H1 (cell line): Measurements from ENCODE around the gene PLB1. TPM values are rescaled to one million over a fixed set of nuclear protein-coding genes. Genes with fewer than 3 reads are reported as not detected.

ENCODE experiments used
- CTCF ChIA-PET: fragments of 300-600 bp; sonication (Branson Sonifier 250); formaldehyde crosslinking; loops from one replicate; lab custom pipeline; 2021; ENCODE audit not compliant: partially characterized antibody; lab: Charles Lee
- POLR2A ChIA-PET: fragments of 300-600 bp; sonication (Branson Sonifier 250); formaldehyde crosslinking; loops from one replicate; lab custom pipeline; 2021; ENCODE audit warnings: inconsistent platforms; ENCODE audit not compliant: partially characterized antibody; lab: Charles Lee
- DNase-seq, 2 experiments: peaks; one replicate each; pipeline versions ENCODE4 v3.0.0 to v3.0.0-alpha.2; 2010 to 2022; ENCODE audit warnings: low spot score in 2 of 2, low read depth in 1 of 2, mixed read lengths in 1 of 2
- FAIRE-seq: peaks from 2 replicates; lab custom pipeline; 2011; peaks lifted over from hg19 to GRCh38; lab: Jason Lieb, UNC
- H2AFZ ChIP-seq: 2 replicates; pipeline ENCODE4 v1.8.1; 2012; ENCODE audit warnings: low read length, inconsistent platforms
- H2AK5ac ChIP-seq: 2 replicates; pipeline ENCODE4 v1.6.1; 2013; ENCODE audit warnings: low read depth, low read length
- H2BK120ac ChIP-seq: replicated peaks from 2 replicates; pipeline ENCODE3; 2013; ENCODE audit warnings: low read depth, low read length, inconsistent platforms
- H2BK12ac ChIP-seq: 2 replicates; pipeline ENCODE4 v1.6.1; 2013; ENCODE audit warnings: low read depth, low read length
- H2BK15ac ChIP-seq: 2 replicates; pipeline ENCODE4 v1.6.1; 2013; ENCODE audit warnings: low read length
- H2BK20ac ChIP-seq: 2 replicates; pipeline ENCODE4 v1.6.1; 2013; ENCODE audit warnings: low read length
- H2BK5ac ChIP-seq: 2 replicates; pipeline ENCODE4 v1.6.1; 2013; ENCODE audit warnings: low read depth, low read length
- H3K14ac ChIP-seq: 2 replicates; pipeline ENCODE4 v1.6.1; 2013; ENCODE audit warnings: inconsistent platforms; ENCODE audit not compliant: insufficient read length
- H3K18ac ChIP-seq: 2 replicates; pipeline ENCODE4 v1.6.1; 2013; ENCODE audit warnings: low read length; ENCODE audit errors: extremely low read depth
- H3K23ac ChIP-seq: 2 replicates; pipeline ENCODE4 v1.6.1; 2013; ENCODE audit warnings: inconsistent platforms; ENCODE audit not compliant: insufficient read length
- H3K23me2 ChIP-seq: 2 replicates; pipeline ENCODE4 v1.6.1; 2013; ENCODE audit warnings: low read depth, low read length
- H3K27ac ChIP-seq: 2 replicates; pipeline ENCODE4 v1.6.1; 2011; ENCODE audit warnings: low read depth, low read length, inconsistent platforms
- H3K27me3 ChIP-seq, 4 experiments: replicated peaks in 1 of 4; 1 replicate in 1 of 4; 2 replicates in 3 of 4; pipeline versions ENCODE4 v1.6.1 to v1.8.1; 2011 to 2013; ENCODE audit warnings: low read length in 3 of 4, mild to moderate bottlenecking in 3 of 4, inconsistent platforms in 2 of 4, mixed read lengths in 2 of 4, moderate library complexity in 1 of 4; ENCODE audit not compliant: control insufficient read depth in 3 of 4, insufficient read depth in 3 of 4; ENCODE audit errors: extremely low read depth in 1 of 4
- H3K36me3 ChIP-seq, 4 experiments: 2 replicates each; pipeline versions ENCODE4 v1.6.1 to v1.8.1; 2011 to 2013; ENCODE audit warnings: mild to moderate bottlenecking in 4 of 4, low read length in 3 of 4, moderate library complexity in 2 of 4, control low read depth in 1 of 4, inconsistent platforms in 1 of 4; ENCODE audit not compliant: insufficient read depth in 4 of 4, control insufficient read depth in 2 of 4
- H3K4ac ChIP-seq: replicated peaks from 2 replicates; pipeline ENCODE3; 2013; ENCODE audit warnings: low read length, low read depth, mixed read lengths, inconsistent platforms; ENCODE audit not compliant: insufficient read length
- H3K4me1 ChIP-seq, 4 experiments: replicated peaks in 1 of 4; 1 replicate in 1 of 4; 2 replicates in 3 of 4; pipeline versions ENCODE4 v1.6.1 to v1.8.1; 2011 to 2013; ENCODE audit warnings: low read length in 3 of 4, inconsistent platforms in 2 of 4, mixed read lengths in 1 of 4; ENCODE audit not compliant: insufficient read depth in 4 of 4, control insufficient read depth in 3 of 4
- H3K4me2 ChIP-seq, 2 experiments: 2 replicates each; pipeline versions ENCODE4 v1.6.1 to v1.8.1; 2011 to 2013; ENCODE audit warnings: low read depth in 2 of 2, low read length in 2 of 2, control low read depth in 1 of 2, inconsistent platforms in 1 of 2, mild to moderate bottlenecking in 1 of 2; ENCODE audit not compliant: insufficient read depth in 1 of 2
- H3K4me3 ChIP-seq, 4 experiments: fragments of 200-600, 300-600 bp in 1 of 4; sonication (generic), shearing (Covaris generic), sonication (Bioruptor Twin) in 1 of 4; 2 replicates each; pipeline versions ENCODE4 v1.5.1 to v1.8.1; 2011 to 2016; ENCODE audit warnings: low read length in 4 of 4, low read depth in 3 of 4, control low read depth in 2 of 4, inconsistent platforms in 2 of 4, mild to moderate bottlenecking in 2 of 4, mixed read lengths in 1 of 4, moderate library complexity in 1 of 4; ENCODE audit not compliant: insufficient read depth in 2 of 4; ENCODE audit errors: extremely low read depth in 1 of 4
- H3K56ac ChIP-seq: replicated peaks from 2 replicates; pipeline ENCODE3; 2013; ENCODE audit warnings: low read depth, mild to moderate bottlenecking, mixed read lengths, low read length, inconsistent platforms; ENCODE audit not compliant: insufficient read length
- H3K79me1 ChIP-seq: 2 replicates; pipeline ENCODE4 v1.6.1; 2013; ENCODE audit warnings: low read depth, low read length, control low read depth
- H3K79me2 ChIP-seq, 2 experiments: 2 replicates each; pipeline versions ENCODE4 v1.6.1 to v1.8.1; 2012 to 2013; ENCODE audit warnings: low read length in 2 of 2, mild to moderate bottlenecking in 2 of 2, inconsistent platforms in 1 of 2; ENCODE audit not compliant: insufficient read depth in 2 of 2, control insufficient read depth in 1 of 2
- H3K9ac ChIP-seq, 4 experiments: replicated peaks in 1 of 4; 1 replicate in 1 of 4; 2 replicates in 3 of 4; pipeline versions ENCODE4 v1.6.1 to v1.8.1; 2011 to 2013; ENCODE audit warnings: low read depth in 3 of 4, low read length in 3 of 4, control low read depth in 2 of 4, mild to moderate bottlenecking in 2 of 4, moderate library complexity in 2 of 4, inconsistent platforms in 1 of 4; ENCODE audit errors: extremely low read depth in 1 of 4
- H3K9me3 ChIP-seq, 2 experiments: 2 replicates each; pipeline versions ENCODE4 v1.6.1 to v1.8.1; 2012 to 2013; ENCODE audit warnings: mild to moderate bottlenecking in 2 of 2, moderate library complexity in 2 of 2, control low read depth in 1 of 2, inconsistent platforms in 1 of 2, low read depth in 1 of 2, low read length in 1 of 2, mixed read lengths in 1 of 2; ENCODE audit not compliant: insufficient read depth in 2 of 2
- H4K20me1 ChIP-seq, 2 experiments: replicated peaks in 1 of 2; 2 replicates each; pipeline versions ENCODE3 to v1.8.1; 2011 to 2013; ENCODE audit warnings: inconsistent platforms in 2 of 2, low read length in 2 of 2, mild to moderate bottlenecking in 1 of 2; ENCODE audit not compliant: insufficient read depth in 2 of 2, control insufficient read depth in 1 of 2
- H4K5ac ChIP-seq: 2 replicates; pipeline ENCODE4 v1.6.1; 2013; ENCODE audit warnings: low read length, low read depth, mixed read lengths, inconsistent platforms; ENCODE audit not compliant: insufficient read length
- H4K8ac ChIP-seq: 2 replicates; pipeline ENCODE4 v1.8.0; 2013; ENCODE audit warnings: mild to moderate bottlenecking, moderate library complexity, low read length, inconsistent platforms; ENCODE audit not compliant: insufficient read depth; ENCODE audit errors: extremely low read depth
- H4K91ac ChIP-seq: replicated peaks from 2 replicates; pipeline ENCODE3; 2013; ENCODE audit warnings: low read length, mixed read lengths, inconsistent platforms; ENCODE audit not compliant: insufficient read length
- ATF3 ChIP-seq: IDR thresholded peaks from 2 replicates; pipeline ENCODE4 v1.6.1; 2011; ENCODE audit warnings: low read depth, mild to moderate bottlenecking, low read length; ENCODE audit not compliant: insufficient read depth
- CREB1 ChIP-seq: IDR thresholded peaks from 2 replicates; pipeline ENCODE4 v1.6.1; 2012; ENCODE audit warnings: inconsistent platforms
- EGR1 ChIP-seq: IDR thresholded peaks from 2 replicates; pipeline ENCODE4 v1.6.1; 2011; ENCODE audit warnings: low read depth, low read length, borderline replicate concordance
- FOSL1 ChIP-seq: IDR thresholded peaks from 2 replicates; pipeline ENCODE4 v1.6.1; 2011; ENCODE audit warnings: mild to moderate bottlenecking, low read depth, low read length, moderate library complexity; ENCODE audit not compliant: insufficient read depth
- GABPA ChIP-seq: IDR thresholded peaks from 2 replicates; pipeline ENCODE4 v1.6.1; 2011; ENCODE audit warnings: mild to moderate bottlenecking, low read length, moderate library complexity, borderline replicate concordance; ENCODE audit not compliant: insufficient read depth
- HDAC6 ChIP-seq: IDR thresholded peaks from one replicate; pipeline ENCODE4 v1.7.1; 2012; ENCODE audit warnings: low read depth, mild to moderate bottlenecking, inconsistent platforms, low read length, moderate library complexity
- KDM4A ChIP-seq: IDR thresholded peaks from one replicate; pipeline ENCODE4 v1.7.1; 2012; ENCODE audit warnings: low read depth, mild to moderate bottlenecking, moderate library complexity, low read length, inconsistent platforms; ENCODE audit not compliant: severe bottlenecking
- MAFK ChIP-seq: IDR thresholded peaks from 2 replicates; pipeline ENCODE4 v1.6.1; 2012; ENCODE audit warnings: low read depth, mild to moderate bottlenecking, improper control_type of control experiment, low read length
- POLR2A ChIP-seq, 2 experiments: IDR thresholded peaks; 1 replicate in 1 of 2; 2 replicates in 1 of 2; pipeline ENCODE4 v1.6.1; 2011; ENCODE audit warnings: low read depth in 2 of 2, low read length in 2 of 2, mild to moderate bottlenecking in 2 of 2; ENCODE audit errors: control extremely low read depth in 1 of 2
- SIN3A ChIP-seq, 2 experiments: IDR thresholded peaks in 1 of 2; conservative IDR thresholded peaks in 1 of 2; 2 replicates each; pipeline ENCODE4 v1.6.1; 2011 to 2012; ENCODE audit warnings: low read length in 2 of 2, improper control_type of control experiment in 1 of 2, low read depth in 1 of 2, mild to moderate bottlenecking in 1 of 2
- TCF12 ChIP-seq: IDR thresholded peaks from 2 replicates; pipeline ENCODE4 v1.6.1; 2011; ENCODE audit warnings: low read depth, mild to moderate bottlenecking, low read length
- WGBS, 2 experiments: shearing (Covaris generic) in 1 of 2; methylation state at CpG; one replicate each; pipeline versions ENCODE4 v1.1.6 to v1.1.7; 2013 to 2015; ENCODE audit warnings: low lambda C conversion rate in 2 of 2, mixed read lengths in 2 of 2, inconsistent platforms in 1 of 2, low coverage in 1 of 2, missing lambda C conversion rate in 1 of 2; ENCODE audit not compliant: insufficient replicate concordance in 2 of 2, insufficient coverage in 1 of 2, insufficient read length in 1 of 2; ENCODE audit errors: extremely low coverage in 1 of 2, missing lambda C conversion rate in 1 of 2; 5-methylcytosine and 5-hydroxymethylcytosine counted together
- polyA plus RNA-seq, 7 experiments: library from polyadenylated mRNA; depleted of rRNA in 3 of 7; stranded (reverse) in 5 of 7; unstranded in 2 of 7; fragments of >200 nt in 5 of 7; fragments of 200-250 nt in 2 of 7; gene quantifications; 1 replicate in 5 of 7; 2 replicates in 1 of 7; 4 replicates in 1 of 7; pipeline versions ENCODE4 v1.2.1 to v1.2.3, GENCODE V29; 2011 to 2013; ENCODE audit warnings: missing spikeins in 2 of 7, mixed read lengths in 2 of 7
- total RNA-seq: library from RNA; stranded (reverse); fragmentation: NEBNext Ultra II Directional; extraction: Animal tissue kit (Norgen Biotek cat#: 25700); gene quantifications from 2 replicates; pipeline ENCODE4 v1.2.1, GENCODE V29; 2021
- TF ChIP-seq, protein P1 (sequence below): IDR thresholded peaks from 2 replicates; pipeline ENCODE4 v1.6.1; 2012; ENCODE audit warnings: low read length, inconsistent platforms

The PLB1 gene
- total and polyA plus RNA-seq, 2 of the 8 experiments (the other 6 are each of a cell fraction or from before 2014, with no cell fraction given) = 0.20 to 0.36 TPM

GRCh38 chr2:28639836-28640235 lies 144.0 kb downstream of the PLB1 start:
- WGBS, 2 experiments = 86% methylated on average over 4 of the region's 4 CpGs; no CpG with 5 or more reads in 1 of the 2 experiments
- Histone ChIP-seq H3K27ac (no peak overlapping the region), H4K5ac (no peak overlapping the region), H4K8ac (no peak overlapping the region), H3K79me2 (no peaks in the 10 kb centered on the region), H3K36me3 (no peaks in the 10 kb centered on the region), H3K4me3 (no peak overlapping the region), H2AFZ (no peak overlapping the region), H3K79me1 (no peaks in the 10 kb centered on the region), H3K9me3 (no peaks in the 10 kb centered on the region), H2BK5ac (no peak overlapping the region), H3K27me3 (no peaks in the 10 kb centered on the region), H3K9ac (no peak overlapping the region), H2BK120ac (no peak overlapping the region), H2BK20ac (no peak overlapping the region), H3K4me2 (no peak overlapping the region), H3K18ac (no peak overlapping the region), H3K23ac (no peak overlapping the region), H4K91ac (no peak overlapping the region), H4K20me1 (no peaks in the 10 kb centered on the region), H3K14ac (no peak overlapping the region), H3K4ac (no peak overlapping the region), H2AK5ac (no peak overlapping the region), H2BK12ac (no peak overlapping the region), H3K56ac (no peak overlapping the region), H3K4me1 (peaks cover 0 to 9% (median 2%) of the 10 kb centered on the region in 4 experiments; a peak in 2 of 7 replicates), H2BK15ac (no peak overlapping the region), H3K23me2 (no peaks in the 10 kb centered on the region)
- DNase-seq = no peak
- ChIA-PET POLR2A (no interaction called here), CTCF (interaction anchor here (0.7 to 3.6 kb wide), 4 partner anchors 11 to 38 kb away, joined by 3 to 13 read pairs (median 4); no protein-coding TSS in a partner anchor)
- no peak for FAIRE-seq
- TF ChIP-seq FOSL1 (no peak), CREB1 (no peak), GABPA (no peak), HDAC6 (no peak), TCF12 (no peak), POLR2A (IDR thresholded peaks at IDR 0.05; ENCODE audit: control extremely low read depth in 1 of 2, low read depth in 2 of 2, low read length in 2 of 2) (no peak), MAFK (no peak), SIN3A (conservative IDR thresholded peaks at IDR 0.05 in 1 of 2, IDR thresholded peaks at IDR 0.05 in 1 of 2; ENCODE audit: low read depth in 1 of 2, low read length in 2 of 2) (no peak), EGR1 (no peak), ATF3 (no peak), KDM4A (no peak)
- TF ChIP-seq, protein P1, sequence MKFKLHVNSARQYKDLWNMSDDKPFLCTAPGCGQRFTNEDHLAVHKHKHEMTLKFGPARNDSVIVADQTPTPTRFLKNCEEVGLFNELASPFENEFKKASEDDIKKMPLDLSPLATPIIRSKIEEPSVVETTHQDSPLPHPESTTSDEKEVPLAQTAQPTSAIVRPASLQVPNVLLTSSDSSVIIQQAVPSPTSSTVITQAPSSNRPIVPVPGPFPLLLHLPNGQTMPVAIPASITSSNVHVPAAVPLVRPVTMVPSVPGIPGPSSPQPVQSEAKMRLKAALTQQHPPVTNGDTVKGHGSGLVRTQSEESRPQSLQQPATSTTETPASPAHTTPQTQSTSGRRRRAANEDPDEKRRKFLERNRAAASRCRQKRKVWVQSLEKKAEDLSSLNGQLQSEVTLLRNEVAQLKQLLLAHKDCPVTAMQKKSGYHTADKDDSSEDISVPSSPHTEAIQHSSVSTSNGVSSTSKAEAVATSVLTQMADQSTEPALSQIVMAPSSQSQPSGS = no peak
